HTERT RPE-1 (cell line): ENCODE results near the gene CEBPZOS.

ENCODE experiments used
- in situ Hi-C: fragments of 300-500 bp; cut with MboI; formaldehyde crosslinking; loops from 4 replicates; pipeline ENCODE4 v1.14.3; 2020; ENCODE audit warnings: low sequenced_read_pairs

The CEBPZOS gene

DNA sequence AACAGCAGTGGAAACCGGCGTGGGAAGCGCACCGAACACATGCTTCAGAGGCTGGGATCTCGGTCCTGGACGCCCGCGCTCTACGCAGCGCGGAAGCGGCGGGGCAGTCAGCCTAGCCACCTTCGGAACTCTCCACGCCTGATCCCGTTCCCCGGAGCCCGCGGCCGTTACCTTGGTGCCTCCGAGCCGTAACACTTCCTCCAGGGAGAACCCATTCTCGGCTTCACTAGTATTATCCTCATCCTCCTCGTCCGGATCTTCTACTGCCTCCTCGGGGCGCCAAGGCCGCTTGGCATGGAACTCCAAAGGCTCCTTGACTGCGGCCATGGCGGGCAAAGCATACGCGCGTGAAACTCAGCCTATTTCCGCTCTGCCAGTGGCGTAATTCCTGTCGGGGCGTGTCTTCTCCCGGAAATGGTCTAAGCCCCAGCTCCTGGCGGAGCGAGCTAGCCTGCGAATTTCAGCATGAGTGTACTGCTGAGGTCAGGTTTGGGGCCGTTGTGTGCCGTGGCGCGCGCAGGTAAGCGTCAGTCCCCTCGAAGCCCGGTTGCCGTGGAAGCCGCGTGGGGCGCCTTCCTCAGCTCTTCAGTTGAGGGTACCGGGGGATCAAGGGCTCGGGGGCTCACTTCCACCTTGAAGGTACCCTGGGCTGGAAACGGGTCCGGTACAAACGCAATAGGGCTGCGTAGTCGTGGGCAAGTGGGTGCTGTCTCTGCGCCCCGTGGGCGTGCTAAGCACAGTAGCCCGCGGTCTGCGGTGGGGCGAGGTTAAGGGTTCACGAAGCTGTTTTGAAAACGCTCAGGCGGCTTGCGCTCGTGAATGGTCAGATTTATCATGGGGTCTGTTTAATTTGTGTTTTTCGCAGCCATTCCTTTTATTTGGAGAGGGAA lies 35.2 kb downstream of the CEBPZOS start, which contains the start of the genes CEBPZ and NDUFAF7:
Gene CEBPZ, minus strand, starts transcription at position 356 of the 890 bp plus-strand sequence. Its CDS starts 29 bp downstream, at position 327.
Gene NDUFAF7, plus strand, starts transcription at position 418 of the 890 bp plus-strand sequence. Its CDS starts 48 bp downstream, at position 466.
- in situ Hi-C loops, result no loop called here

DNA sequence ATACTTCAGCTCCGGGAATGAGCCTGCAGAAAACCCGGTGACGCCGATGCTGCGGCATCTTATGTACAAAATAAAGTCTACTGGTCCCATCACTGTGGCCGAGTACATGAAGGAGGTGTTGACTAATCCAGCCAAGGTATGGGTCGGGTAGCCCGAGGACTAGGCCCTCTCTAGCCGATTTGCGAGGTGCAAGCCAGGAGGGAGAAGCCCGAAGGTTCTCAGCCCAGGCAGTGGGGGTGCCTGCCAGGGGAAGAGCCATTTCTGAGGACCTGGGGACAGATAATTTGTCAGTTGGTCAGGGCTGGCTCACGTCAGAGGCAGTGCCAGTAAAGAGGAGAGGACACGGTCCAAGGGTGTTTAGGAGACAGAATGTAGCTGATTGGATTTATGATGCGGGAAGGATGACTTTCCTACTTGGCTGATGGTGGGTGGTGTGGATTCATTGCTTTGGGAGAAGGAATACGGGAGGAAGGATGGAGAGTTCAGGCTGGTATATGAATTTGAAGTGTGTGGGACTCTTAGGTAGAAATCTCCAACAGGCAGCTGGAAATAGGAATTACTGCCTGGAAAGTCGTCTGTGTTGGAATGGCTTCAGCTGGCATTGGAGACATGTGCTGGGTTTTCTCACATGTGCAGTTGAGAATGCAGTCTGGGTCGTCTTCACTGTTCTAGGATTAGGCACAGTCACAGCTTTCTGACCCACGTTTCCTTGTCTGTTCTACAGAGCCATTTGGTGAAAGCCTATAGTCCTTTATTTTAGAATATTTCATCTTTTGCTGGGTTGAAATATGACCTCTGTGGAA lies 36.0 kb downstream of the CEBPZOS start:
- in situ Hi-C loops, result no loop called here

DNA sequence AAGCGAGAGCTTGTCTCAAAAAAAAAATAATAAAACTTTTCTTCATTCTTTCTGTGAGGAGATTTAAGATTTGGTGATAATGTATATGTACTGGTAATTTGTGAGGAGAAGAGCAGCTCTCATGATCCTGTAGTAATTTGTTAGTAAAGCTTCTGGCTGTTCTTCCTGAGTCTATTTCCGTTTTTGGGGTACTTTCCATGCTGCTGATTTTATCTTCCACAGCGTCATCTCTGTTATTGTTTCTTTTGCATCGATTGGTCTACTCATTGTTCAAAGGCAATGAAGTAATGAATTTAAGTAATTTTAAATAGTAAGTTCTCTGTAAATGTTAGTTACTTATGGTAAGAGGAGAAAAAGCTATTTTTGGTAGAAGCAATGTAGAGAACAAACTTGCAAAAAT lies 47.1 kb downstream of the CEBPZOS start:
- in situ Hi-C loops, result no loop called here

DNA sequence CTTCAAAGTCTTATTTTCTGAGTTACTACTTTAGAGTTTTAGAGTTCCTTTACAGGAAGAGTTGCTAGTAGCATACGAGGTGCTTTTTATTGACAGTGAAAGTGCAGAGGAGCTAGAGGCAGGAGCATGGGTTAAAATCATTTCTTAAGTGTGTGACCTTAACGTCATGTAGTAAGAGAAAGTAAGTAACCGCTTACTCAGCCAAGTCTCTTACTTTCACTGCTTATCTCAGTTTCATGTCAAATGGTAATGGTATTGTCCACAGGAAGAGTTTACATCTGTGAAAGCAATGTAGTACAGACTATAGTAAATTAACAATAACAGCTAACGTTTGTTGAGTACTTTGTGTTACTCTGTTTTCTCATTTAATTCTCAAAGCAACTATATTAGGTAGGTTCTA lies 47.7 kb downstream of the CEBPZOS start:
- in situ Hi-C loops, result no loop called here

DNA sequence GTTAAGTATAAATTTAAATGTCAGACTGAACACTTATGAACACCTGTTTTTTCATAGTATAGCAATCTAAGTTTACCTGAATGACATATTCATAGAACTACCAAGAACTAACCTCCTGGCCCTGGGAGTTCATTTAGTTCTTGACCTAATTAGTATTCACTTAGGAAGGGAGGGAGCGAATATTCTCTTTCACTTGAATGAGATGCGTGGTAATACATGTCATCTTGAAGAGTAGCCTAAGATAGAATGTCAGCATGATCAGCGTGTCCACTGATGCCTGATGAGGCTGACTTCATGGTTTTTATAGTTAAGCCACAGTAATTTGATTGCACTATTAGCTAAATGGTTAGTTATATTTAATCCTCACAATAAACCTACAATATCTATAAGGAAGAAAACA lies 48.5 kb downstream of the CEBPZOS start:
- in situ Hi-C loops, result no loop called here

DNA sequence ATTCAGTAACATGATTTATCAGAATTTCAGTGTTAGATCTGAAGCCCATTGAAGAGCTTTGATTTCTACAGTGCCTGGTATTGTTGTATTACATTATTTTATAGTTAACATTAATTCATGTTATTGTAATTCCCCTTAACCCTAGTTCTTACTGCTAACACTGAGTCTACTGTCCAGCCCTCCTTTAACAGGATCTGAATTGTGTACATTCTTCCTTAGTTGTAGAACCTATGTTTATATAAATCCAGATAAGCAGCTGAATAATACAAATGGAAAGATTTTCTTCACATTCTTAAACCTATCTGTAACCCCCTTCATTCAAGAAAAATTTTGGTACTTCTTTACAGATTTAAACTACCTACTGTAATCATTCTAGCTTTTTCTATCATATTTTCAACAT lies 49.9 kb downstream of the CEBPZOS start:
- in situ Hi-C loops, result no loop called here

DNA sequence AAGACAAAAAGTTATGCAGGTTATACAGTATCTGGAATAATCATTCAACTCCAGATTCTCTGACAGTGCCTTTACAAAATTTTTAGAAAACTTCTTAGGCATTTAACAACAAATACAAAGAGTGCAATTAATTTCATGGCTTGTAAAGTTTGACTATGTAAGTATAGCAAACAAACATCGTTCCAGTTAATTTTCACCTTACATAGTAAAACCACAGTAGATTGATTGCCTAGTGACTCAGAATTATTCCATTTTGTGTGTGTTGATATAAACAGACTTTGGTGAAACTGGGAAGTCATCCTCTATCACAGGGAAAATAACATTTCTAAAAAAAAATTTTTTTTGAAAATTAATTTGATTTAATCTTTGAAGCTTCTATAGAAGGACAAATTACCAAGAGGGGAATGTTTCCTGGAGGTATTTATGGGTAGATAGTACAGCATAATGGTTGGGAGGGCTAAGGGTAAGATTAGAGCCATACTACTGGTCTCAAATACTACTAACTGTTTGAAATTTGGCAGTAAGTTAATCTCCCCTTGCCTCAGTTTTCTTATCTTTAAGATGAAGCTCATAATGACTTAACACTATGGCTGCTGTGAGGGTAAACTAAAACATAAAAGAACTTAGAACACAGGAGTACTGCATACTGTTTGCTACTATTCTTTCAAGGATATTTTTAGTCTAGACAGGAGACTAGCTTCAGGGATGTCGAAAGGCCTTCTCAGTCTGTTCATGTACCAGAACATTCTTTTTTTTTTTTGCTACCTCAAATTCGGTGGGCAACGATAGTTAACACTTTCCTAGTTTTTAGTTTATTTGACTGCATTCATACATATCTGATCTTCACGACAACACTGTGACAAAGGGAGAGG lies 54.8 kb downstream of the CEBPZOS start:
- in situ Hi-C loops, result no loop called here
